Endometrial microvascular endothelial cells (primary cell): ENCODE results near the gene PRDM12. TPM values are rescaled to one million over a fixed set of nuclear protein-coding genes. Genes with fewer than 3 reads are reported as not detected.

ENCODE experiments used
- in situ Hi-C: cut with HindIII; loops from 2 replicates; pipeline ENCODE4 v1.10.0; 2017; ENCODE audit warnings: low sequenced_read_pairs, low pct_unique_long_range_greater_than_20kb; ENCODE audit errors: inconsistent ontology term
- total RNA-seq: library from RNA; depleted of rRNA; stranded (reverse); fragments of >200 nt; gene quantifications from one replicate; pipeline ENCODE4 v1.2.3, GENCODE V29; 2015; ENCODE audit errors: inconsistent ontology term

Gene PRDM12
- not detected for total RNA-seq

DNA sequence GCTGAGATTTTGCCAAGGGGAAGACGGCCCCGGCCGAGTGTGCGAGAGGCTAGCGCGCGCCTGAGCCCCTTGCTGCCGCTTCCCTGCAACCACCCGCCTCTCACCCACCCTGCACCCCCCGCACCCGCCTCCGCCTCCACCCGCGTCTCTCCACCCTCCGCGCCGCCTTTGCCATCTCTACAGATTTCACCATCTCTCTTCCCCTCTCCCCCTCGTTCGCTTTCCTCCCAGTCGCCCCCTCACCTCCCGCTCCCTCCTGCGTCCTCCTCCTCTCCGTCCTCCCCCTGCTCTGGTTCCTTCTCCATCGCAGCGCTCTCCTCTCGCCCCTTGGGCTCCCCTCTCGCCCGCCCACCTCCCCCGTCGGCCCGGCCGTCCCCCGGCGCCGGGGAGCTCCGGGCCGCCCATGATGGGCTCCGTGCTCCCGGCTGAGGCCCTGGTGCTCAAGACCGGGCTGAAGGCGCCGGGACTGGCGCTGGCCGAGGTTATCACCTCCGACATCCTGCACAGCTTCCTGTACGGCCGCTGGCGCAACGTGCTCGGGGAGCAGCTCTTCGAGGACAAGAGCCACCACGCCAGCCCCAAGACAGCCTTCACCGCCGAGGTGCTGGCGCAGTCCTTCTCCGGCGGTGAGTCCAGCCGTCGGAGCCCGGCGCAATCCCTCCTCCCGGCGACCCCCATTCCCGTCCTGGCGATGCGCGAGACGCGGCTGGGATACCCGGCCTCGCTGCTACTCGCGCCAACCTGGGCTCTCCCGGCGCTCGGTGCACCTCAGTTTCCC, at the start of gene PRDM12:
TSS of gene PRDM12 (plus strand) at position 344 of the 778 bp plus-strand sequence. CDS start at position 404, 60 bp downstream.
- in situ Hi-C loops = no loop called here

DNA sequence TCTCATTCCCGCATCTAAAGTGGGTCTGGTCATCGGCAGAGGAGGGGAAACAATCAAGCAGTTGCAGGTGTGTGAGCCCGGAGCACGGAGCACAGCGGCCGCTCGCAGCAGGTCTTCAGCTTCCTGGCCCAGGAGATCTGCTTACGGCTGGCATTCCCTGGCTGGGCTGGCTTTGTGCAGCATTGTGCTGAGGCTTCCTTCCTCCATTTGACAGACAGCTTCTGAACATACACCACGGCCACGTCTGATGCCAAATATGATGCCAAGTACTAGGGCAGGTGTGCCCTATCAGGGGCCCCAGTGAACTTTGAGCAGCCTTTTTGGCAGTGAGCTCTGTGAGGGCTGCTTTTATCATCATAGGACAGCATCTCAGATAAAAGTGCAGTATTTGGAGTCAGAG, 47.9 kb upstream of the PRDM12 start:
- in situ Hi-C loops = no loop called here

DNA sequence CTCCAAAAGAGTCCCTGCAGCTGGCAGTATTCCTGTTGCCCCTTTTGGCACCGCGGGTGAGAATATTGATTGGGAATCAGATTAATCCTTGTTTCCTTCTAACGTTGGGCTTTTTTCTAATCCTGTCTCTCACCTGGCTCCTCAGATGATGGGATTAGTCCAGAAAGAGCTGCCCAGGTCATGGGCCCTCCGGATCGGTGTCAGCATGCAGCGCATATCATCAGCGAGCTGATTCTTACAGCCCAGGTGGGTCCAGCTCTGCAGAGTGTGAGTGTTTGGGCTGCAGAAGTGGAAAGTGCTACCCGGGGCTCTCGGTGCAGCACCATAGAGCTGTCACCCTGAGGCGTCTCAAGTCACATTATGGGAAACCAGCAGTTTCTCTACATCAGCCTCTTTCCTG, 40.9 kb upstream of the PRDM12 start:
- in situ Hi-C loops = no loop called here

DNA sequence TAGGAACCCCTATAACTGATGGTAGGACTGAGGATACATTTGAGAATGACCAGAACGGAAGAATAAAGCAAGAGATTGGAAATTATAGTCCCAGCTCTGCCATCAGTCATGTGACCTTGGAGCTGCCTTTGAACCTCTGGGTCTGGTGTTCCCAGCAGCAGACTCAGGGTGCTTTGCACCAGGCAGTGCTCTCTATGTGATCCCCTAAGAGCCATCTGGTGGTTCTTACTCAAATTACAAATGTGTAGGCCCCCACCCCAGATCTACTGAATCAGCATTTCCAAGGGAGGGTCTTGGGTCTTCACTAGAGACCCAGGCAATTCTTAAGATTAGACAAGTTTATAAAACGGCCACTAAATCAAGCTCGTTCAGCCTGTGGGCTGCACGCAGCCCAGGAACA, 40.2 kb upstream of the PRDM12 start:
- in situ Hi-C loops = no loop called here

DNA sequence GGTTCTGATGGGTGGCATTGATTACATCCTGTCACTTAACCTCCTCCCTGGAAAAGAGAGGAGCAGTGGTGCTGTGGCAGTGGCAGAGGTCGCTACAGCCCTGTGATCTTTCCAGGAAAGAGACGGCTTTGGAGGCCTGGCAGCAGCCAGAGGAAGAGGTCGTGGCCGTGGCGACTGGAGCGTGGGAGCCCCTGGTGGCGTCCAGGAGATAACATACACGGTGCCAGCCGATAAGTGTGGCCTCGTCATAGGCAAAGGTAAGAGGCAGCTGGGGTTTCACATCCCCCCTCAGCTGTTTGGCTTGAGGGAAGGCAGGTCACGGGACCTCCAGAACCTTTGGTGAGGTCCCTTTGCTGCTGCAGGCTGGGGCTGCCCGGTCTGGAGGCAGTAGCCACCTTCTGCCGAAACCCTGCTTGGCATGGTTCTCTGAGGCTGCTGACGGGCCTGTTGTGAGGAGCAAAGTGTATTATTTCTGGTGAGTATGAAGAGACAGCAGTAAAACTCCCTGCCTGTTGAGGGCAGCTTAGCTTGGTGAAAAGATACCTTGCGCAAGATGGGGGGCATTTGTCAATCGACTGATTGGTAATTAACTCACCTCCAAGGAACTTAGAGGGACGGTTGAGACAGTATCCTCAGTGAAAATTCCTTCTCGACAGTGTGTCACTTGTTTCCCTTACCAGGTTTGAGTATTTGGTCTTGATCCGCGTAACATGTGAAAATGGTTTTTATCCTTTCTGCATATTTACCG, 38.0 kb upstream of the PRDM12 start:
- in situ Hi-C loops = no loop called here

DNA sequence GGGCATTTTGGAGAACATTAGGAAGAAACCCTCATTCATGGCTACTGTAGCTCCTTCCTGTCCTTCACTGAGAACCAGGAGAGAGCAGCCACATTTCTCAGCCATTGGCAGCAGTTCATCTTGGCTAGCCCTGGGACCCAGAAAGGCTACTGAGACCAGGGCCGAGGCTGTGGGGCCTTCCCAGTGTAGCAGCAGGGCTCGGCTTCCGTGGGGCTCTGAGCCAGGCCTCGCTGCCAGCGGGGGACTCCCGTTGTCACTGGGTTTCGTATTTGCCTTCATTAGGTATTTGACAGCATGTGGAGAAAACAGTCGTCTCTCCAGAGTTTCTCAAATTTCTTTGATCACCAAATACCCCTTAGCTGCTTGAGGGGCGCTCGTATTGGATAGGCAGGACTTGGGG, 37.3 kb upstream of the PRDM12 start:
- in situ Hi-C loops = no loop called here

DNA sequence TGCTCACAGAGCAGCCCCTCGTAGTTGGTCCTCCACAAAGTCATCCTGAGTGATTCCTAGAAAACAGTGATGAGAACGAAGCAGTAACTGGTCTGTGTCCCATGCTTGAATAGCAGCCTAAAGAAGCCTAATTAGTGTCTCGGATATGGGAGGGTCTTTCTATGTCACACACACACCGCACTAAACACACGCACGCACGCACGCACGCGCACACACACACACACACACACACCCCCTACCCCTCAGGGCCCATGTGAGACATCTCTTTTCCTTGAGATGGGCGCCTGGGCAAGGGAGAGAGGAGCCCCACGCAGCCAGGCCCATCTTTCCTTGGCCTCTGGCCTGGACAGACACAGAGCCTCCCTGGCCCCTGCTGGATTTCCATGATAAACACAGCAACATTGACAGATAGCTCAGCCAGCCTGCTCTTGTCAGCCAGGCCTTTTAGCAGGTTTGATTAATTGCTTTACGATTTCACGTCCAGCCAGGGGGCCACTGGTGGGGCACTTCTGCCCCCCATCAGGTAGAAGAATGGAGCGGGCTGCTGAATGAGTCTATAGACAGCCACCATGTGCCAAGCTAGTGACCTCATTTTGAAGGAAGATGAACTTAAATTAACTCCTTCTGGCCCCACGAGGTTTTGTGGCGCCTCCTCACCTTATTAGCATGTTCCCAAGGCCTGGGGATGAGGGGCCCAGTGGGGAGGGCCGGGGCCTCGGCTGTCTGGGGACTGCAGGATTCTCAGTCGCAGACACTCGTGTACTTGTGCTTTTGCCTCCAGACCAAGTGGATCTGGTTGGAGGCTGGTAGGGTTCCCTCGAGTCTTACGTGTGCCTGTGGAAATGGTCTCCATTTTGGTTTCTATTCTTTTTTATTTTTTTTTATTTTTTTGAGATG, 36.2 kb upstream of the PRDM12 start:
- in situ Hi-C loops = no loop called here

DNA sequence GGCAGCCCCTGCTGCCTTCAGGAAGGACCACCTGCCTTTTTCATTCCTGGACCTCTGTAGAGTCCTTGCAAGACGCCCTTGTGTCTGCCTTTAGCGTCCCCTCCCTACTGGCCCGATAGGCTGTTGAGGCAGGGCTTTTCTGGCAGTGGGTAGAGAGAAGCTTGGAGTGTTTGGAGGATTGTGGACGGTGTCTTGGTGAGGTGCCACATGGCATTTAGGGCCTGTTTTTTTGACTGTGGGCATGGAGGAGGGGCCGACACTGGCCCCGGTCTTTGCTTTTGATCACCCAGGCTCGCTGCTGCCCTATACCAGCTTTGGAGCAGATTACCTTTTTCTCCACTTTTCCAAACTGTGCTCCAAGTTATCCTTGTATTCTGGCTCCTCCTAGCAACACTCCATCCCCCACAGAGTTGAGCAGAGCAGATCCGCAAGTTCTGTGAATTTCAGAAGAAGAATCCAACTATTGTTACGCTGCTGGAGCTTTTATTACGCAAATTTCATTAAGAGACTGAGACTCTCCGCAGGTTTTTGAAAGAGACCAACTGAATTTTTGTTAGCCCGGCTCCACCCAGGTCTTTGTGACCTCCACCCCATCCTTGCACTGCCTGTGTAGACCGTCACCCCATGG, 34.8 kb upstream of the PRDM12 start:
- in situ Hi-C loops = no loop called here

DNA sequence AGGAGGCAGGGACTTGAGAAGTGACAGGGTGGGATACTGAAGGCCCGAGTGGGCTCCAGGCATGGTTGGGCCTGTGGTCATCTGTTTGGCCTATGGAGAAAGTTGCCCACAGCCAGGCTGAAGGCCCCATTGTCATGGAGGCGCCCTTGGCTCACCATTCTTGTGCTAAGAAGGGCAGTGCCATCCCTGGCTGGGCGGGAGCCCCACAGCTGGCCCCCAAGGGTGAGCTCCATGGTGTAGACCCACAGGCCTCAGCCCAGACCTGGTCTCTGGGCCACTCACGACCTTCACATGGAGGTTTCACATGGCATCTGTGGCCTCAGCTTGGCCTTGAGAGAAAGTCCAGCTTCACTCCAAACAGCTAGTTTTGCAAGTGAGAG, 34.3 kb upstream of the PRDM12 start:
- in situ Hi-C loops = no loop called here

DNA sequence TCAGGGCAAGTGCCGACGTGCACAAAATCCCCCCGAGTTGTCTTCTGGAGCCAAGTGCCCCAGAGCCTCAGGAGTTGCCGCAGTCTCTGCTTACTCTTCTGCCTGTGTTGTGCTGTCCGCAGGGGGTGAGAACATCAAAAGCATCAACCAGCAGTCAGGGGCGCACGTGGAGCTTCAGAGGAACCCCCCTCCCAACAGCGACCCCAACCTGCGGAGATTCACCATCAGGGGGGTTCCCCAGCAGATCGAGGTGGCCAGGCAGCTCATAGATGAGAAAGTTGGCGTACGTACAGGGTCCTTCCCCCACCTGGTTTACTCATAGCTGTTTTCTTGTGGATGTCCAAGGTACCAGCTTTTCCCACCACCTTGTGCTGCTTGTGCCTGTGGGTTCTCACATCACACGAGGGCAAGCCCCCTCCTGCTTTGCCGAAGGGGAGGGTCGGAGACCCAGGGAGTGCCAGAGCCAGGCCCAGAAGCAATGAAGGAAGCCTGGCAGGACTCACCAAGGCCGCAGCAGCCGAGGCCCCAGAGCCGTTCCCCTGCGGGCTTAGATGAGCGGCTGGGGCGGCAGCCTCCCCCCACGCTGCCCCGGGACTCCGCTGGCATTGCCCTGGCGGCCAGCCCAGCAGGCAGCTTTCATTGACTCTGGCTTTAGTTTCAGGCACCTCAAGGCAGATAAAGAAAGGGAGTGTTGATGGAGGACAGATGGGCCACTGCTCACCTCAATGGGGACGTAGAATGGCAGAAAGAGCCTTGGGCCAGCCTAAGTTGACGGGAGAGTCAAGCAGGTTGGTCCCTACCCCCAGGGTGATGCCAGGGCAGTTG, 33.7 kb upstream of the PRDM12 start:
- in situ Hi-C loops = no loop called here

DNA sequence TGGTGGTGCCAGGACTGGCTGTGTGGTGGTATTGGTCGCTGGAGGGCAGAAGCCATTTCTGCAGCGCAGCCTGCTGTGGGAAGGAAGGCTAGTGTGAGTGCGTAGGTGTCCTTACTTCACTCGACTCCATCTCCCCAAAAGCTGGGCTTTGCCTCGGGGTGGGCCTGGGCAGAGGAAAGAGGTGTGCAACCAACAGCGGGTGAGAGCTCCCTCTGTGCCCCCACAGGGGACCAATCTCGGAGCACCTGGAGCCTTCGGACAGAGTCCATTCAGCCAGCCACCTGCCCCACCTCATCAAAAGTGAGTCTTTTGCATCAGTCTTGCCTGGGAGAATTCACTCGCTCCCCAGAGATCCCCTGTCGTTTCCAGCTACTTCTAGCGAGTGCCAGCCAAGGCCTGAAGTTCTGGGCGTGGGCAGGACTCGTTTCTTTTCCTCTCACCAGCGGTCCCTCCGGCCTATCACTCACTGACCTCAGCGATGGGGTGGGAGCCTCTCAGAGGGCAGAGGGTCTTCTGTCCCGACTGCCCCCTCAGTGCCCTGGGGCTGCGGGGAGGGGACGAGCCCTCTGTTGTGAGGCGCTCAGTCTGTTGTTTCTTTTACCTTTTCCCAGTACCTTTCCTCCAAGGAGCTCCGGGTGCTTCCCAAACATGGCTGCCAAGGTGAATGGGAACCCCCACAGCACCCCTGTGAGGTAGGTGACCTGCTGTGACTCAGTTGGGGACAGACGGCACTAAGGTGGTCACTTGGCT, 32.9 kb upstream of the PRDM12 start:
- in situ Hi-C loops = no loop called here

DNA sequence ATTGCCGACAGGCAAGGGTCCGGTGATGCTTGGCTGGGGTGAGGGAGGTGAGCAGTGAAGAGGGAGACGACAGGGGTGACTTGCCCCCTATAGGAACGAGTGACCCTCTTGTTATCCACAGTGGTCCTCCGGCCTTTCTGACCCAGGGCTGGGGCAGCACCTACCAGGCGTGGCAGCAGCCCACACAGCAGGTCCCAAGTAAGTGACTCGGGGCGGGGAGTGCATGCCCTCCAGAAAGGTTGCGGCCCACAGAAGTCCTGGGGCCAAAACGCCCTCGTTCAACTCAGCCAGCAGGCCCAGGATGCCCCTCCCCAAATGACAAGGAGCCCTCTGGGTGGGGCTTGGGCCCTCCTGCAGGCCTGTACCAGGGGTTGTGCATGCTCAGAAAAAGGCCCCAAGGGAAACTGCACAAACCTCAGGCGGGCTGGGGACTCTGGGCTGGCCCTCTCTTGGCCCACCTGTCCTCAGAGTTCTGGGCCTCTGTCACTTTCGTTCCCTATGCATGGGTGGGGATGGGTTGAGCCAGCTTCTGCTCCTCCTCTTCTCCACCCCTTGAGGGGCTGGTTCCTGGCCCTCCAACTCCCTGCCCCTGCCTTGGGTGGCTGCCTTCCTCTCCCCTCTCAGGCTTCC, 32.2 kb upstream of the PRDM12 start:
- in situ Hi-C loops = no loop called here

DNA sequence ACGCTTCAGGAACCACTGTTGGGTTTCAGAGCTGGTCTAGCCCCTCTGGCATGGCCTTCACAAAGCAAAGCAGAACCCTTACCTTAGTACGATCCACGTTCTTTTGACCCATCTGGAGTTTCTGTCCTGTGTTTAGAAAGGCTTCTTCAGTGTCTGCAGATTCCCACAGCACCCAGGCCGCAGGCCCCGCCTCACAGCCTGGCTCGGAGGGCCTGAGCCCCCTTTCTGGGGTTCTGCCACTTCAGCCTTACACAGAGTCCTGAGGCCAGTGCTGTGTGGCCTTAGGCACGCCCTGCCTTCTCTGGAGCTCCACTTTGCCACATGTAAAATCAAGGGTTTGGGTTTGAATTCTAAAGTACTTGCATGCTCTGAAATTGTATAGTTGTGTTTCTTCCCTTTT, 31.6 kb upstream of the PRDM12 start:
- in situ Hi-C loops = no loop called here

DNA sequence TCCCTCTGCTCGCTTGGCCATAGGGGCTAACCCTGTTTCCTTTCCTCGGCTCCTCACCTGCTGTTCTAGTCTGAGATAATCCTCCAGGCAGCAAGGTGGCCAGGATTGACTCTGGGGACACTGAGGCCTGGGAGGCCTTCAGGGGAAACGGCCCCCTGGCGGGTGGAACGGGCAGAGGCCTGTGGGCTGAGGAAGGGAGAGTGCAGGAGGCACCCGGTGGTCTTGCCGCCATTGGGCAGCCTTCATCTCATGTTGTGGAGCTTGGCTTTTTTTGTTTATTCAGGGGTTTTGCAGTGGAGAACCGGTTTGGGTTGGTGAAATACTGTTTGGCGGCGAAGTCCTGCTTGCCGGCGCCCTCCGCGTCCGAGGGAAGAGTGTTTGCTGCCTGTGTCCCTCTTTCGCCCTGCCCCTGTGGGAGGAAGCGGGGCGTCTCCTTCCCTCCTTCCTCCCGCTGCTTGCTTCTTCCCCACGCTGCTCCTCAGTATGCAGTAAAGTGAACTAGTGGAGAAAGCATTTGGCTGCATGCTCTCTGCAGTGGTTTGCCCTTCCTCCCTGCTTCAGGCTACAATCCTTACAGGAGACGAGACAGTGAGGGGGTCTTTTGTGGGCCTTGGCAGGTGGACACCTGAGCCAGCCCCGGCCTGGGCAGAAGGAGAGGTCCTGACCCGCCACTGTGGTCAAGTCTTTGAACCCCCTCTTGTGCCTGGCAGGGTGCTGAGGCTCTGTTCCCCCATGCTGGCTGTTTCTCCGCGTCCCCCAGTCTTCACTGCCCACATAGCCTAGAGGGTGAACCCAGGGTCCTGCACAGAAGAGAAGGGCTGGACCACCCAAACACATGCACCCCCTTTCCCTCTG, 30.8 kb upstream of the PRDM12 start:
- in situ Hi-C loops = no loop called here

DNA sequence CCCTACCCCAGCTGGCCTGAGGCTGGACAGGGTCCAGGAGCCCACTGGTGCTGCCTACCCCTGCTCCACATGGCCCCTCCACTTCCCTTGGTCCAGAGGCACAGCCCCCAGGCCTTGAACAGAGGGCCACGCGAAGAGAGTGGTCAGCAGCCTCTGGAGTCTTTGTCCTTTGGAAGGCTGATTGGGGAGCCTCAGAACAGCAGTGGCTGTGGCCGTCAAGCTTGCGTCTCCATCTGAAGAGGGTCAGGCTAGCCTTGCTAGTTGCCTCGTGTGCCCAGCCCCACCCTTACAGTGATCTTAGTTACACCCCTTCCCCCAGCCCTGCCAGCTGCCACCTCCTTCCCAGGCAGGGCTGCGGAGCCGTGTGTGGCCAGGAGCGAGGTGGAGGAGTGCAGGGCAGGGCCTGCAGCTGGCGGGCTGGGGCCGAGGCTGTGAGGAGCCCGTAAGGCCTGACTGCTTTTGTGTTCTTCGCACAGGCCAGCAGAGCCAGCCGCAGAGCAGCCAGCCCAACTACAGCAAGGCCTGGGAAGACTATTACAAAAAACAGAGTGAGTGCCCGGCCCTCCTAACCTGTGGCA, 30.1 kb upstream of the PRDM12 start:
- in situ Hi-C loops = no loop called here

DNA sequence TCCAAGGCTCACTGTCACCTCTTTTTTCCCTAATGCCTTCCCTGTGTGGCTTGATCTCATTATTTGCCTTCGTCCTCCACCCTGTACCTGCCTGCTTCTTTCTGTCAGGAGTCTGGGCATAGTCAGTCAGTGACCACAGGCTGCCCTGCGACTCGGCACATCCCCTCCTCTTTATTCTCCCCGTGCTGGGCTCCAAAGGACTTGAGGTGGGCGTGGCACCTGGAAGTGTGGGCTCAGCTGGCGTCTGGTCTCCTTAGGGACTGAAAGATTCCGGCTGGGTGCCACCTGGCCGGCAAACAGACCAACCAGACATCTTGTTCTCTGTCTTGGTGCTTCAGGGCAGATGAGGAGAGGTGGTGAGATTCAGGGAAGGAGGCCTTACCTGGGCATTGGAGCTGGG, 29.6 kb upstream of the PRDM12 start:
- in situ Hi-C loops = no loop called here
